A172 (cell line): ENCODE data around the gene CPN2. TPM values are rescaled to one million over a fixed set of nuclear protein-coding genes. Genes with fewer than 3 reads are reported as not detected.

Experiments
- DNase-seq: peaks from one replicate; pipeline ENCODE4 v3.0.0-alpha.2; 2015; ENCODE audit warnings: low spot score
- total RNA-seq: library from RNA; depleted of rRNA; stranded (reverse); fragments of >200 nt; shearing (Covaris generic); gene quantifications from 2 replicates; pipeline ENCODE4 v1.2.3, GENCODE V29; 2014; rRNA removed

The CPN2 gene
- 0.10 TPM in 1 of 2 replicates, not detected in the other for total RNA-seq

DNA sequence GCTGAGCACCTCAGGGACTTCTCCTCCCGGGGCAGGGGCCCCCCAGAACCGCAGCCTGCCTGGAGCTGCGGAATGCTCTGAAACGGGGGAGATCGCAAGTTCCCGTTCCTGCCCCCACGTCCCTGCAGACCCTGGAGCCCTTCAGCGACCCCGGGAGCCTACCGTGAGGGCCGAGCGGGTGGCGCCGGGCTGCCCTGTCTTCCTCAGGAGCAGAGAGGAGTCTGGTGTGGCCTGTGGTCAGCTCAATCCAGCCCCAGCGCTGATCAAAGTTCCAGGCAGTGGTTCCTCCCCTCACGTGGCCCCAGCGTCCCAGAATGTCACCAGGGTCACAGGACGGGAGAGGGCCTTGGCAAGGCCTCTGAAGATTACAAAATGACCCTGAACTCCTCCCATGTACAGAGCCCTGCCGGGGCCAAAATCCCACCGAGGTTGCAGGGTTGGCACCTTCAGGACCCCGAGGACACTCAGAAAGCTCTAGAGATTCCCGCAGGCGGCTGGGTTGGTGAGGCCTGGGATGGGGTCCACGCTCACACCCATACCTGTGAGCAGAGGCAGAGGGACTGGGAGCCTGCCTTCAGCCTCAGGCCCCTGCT, at the start of gene CPN2:
TSS of gene CPN2 (minus strand) at position 249 of the 593 bp plus-strand sequence. CDS start 8,626 bp downstream, outside the sequence.
- DNase-seq, result no peak

- DNase-seq, result no peak
These were observed 48.8 kb upstream of the CPN2 start for GRCh38 chr3:194399874-194400411.

- no peak for DNase-seq
These were observed 48.0 kb upstream of the CPN2 start, which contains the start of gene GP5 for GRCh38 chr3:194399166-194399565. Gene GP5 (minus strand): TSS chr3:194399266. CDS start chr3:194398282, 984 bp downstream.

- no peak for DNase-seq
These were observed 46.7 kb upstream of the CPN2 start for GRCh38 chr3:194397757-194398312.

- no peak for DNase-seq
These were observed 46.0 kb upstream of the CPN2 start for GRCh38 chr3:194396859-194397756.

- no peak for DNase-seq
These were observed 45.4 kb upstream of the CPN2 start for GRCh38 chr3:194396539-194396858.

DNA sequence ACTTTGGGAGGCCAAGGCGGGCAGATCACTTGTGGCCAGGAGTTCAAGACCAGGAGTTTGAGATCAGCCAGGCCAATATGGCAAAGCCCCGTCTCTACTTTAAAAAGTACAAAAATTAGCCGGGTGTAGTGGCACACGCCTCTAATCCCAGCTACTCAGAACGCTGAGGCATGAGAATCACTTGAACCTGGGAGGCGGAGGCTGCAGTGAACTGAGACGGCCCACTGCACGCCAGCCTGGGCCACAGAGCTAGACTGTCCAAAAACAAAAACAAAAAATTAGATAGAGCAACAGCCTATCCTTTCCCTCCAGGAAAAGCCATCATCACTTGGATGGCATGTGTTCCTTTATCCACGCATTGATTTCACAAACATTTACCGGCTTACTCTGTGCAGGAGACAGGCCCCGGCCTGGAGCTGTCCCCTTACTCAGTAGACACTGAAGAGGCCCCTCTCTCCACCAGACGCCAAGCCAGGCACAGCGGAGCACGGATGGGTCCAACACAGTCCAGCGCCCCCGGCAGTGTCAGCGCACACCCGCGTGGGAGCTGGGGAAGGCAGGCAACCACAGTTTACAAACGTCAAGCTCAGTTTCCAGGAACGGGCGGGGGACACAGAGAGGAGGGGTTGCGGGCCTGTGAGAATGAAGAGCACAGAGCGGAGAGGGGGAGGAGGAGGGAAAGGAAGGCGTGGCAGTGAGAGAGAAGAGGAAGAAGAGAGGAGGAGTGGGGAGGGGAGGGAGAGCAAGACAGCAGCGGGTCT, 44.8 kb upstream of the CPN2 start:
- DNase-seq, result no peak

- DNase-seq, result no peak
These were observed 44.1 kb upstream of the CPN2 start for GRCh38 chr3:194395212-194395611.

- no peak for DNase-seq
These were observed 41.4 kb upstream of the CPN2 start for GRCh38 chr3:194392576-194392975.

DNA sequence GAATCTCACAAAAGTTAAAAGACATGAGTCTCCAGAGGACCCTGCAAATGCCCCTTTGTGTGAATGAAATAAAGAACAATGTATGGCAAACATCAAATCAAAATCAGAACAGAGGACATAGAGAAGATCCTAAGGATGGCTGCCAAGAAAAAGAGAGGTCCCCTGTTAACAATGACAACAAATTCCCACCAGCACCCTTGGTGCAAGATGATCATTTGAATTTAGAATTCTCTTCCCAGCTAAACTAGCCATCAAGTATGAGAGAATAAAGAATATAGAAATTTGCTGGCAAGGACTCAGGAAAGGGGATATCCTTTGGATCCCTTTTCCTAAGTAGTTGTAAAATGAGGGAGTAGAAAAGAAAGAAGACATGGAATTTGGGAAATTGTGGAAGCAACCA, 39.7 kb upstream of the CPN2 start:
- no peak for DNase-seq

DNA sequence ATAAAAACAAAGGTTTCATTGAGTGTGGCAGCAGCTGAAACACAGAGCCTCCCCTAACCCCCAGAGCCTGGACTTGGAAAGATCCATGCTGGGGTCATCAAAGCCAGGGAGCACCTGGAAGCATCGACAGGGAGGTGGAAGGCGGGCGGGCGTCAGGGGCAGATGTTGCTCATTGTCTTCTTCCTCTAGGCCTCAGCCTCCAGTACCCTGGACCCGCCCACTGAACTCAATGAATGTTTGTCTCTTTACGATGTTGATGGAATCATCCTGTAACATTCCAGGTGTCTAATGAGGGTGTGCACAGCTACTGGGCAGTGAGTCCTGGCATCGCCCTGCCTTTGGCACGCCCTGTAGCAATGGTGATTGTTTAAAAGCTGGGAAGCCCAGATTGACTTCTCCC, 38.1 kb upstream of the CPN2 start:
- no peak for DNase-seq

GRCh38 chr3:194387926-194388418, 36.8 kb upstream of the CPN2 start:
- DNase-seq, result no peak

GRCh38 chr3:194387276-194387675, 36.1 kb upstream of the CPN2 start:
- DNase-seq, result no peak

DNA sequence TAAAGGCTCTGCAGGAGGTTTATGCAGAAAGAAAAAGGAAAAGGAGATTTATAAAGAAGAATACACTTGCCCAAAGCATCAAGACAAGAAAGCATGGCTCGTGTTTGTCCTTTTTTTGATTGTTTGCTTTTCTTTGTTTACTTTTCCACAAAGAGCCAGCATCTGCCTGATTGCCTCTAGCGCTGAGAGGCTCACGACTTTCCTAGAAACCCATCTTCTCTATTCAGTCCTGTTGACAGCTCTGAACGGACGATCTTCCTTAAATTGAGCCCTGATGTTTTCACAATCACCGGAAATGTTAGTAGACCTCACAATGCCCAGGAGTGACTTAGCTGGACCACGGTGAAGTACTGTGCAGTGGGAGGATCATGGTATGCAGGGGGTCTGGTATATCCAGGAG, 35.5 kb upstream of the CPN2 start:
- DNase-seq, result no peak

- DNase-seq, result no peak
These were observed 34.9 kb upstream of the CPN2 start for GRCh38 chr3:194386066-194386465.

- DNase-seq, result no peak
These were observed 33.5 kb upstream of the CPN2 start for GRCh38 chr3:194384569-194385001.

DNA sequence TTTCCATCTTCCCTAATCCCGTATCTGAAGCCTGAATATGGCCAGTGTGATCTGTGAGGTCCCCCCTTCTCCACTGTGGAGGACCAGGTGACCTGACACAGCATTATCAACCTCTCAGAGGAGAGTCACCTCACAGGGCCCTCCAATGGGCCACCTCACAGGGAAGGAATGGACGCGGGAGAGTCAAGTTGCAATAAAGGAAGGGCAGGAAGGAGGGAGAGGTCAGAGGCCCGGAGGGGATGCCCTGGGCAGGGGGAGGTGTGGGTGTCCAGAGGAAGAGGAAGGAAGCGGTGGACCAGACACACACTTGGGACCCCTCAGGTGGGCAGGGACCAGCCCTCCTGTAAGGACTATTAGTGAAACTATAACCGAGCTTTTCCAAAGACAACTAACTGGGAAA, 33.0 kb upstream of the CPN2 start:
- DNase-seq, result no peak

GRCh38 chr3:194383276-194383940, 32.3 kb upstream of the CPN2 start:
- no peak for DNase-seq

DNA sequence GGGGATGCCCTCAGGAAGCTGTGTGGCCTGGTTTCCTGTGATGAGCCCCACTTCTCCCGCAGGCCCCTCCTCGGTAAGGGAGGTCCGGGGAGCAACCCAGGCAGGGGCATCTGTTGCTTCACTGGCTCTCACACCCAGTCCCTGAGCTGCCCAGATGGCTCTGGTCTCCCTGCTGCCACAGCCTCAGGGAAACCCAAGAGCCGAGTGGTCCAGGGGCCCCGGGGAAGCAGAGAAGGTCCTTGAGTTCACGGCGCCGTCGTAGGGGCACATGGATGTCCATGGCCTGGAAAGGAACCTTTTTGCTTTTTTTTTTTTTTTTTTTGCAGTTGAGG, 31.7 kb upstream of the CPN2 start:
- DNase-seq, result no peak

GRCh38 chr3:194382196-194382891, 31.2 kb upstream of the CPN2 start:
- no peak for DNase-seq

- DNase-seq, result peak; percentile 48
These were observed 30.3 kb upstream of the CPN2 start for GRCh38 chr3:194381460-194381875.
